GM12878 (cell line): ENCODE measurements around the gene PTCRA. TPM values are rescaled to one million over a fixed set of nuclear protein-coding genes. Genes with fewer than 3 reads are reported as not detected.
A peak's percentile ranks its signal among the peaks of the same experiment; 100 is the strongest.

Source experiments
- ATAC-seq: fragments of 200-7000 bp; cut with Tn5 transposase; 3 replicates; pipeline ENCODE4 v1.9.1; 2020; ENCODE audit warnings: mild to moderate bottlenecking, moderate library complexity
- BruUV-seq: library from RNA; stranded (reverse); fragments of 400-500 nt; replicated peaks from 2 replicates; lab custom pipeline; 2021; lab: Mats Ljungman, UMichigan
- CTCF ChIA-PET: fragments of 300-600 bp; sonication (Branson Sonifier 250); formaldehyde crosslinking; extraction: SDS; loops from one replicate; lab custom pipeline; 2021; ENCODE audit warnings: inconsistent platforms; lab: Yijun Ruan, JAX
- POLR2A ChIA-PET: fragments of 350-600 bp; formaldehyde crosslinking; extraction: SDS; loops from one replicate; lab custom pipeline; 2021; ENCODE audit warnings: inconsistent platforms; lab: Charles Lee
- RAD21 ChIA-PET: fragments of 300-600 bp; sonication (Branson Sonifier 250); formaldehyde crosslinking; loops from one replicate; lab custom pipeline; 2023; ENCODE audit warnings: antibody characterized with exemption; ENCODE audit not compliant: unreplicated experiment; lab: Charles Lee
- SMC1A ChIA-PET: fragments of 300-600 bp; sonication (Branson Sonifier 250); formaldehyde crosslinking; loops from one replicate; lab custom pipeline; 2023; ENCODE audit not compliant: unreplicated experiment, uncharacterized antibody; lab: Charles Lee
- DNase-seq: peaks from one replicate; pipeline ENCODE4 v3.0.0-alpha.2; 2011; ENCODE audit warnings: low read depth, low spot score
- FAIRE-seq: peaks from 3 replicates; lab custom pipeline; 2011; peaks lifted over from hg19 to GRCh38; lab: Jason Lieb, UNC
- H2AFZ ChIP-seq: 2 replicates; pipeline ENCODE4 v1.6.0; 2011; ENCODE audit warnings: low read depth, low read length, control low read depth; ENCODE audit not compliant: control insufficient read depth
- H3K27ac ChIP-seq: 2 replicates; pipeline ENCODE4 v1.5.1; 2011; ENCODE audit warnings: control low read depth; ENCODE audit not compliant: control insufficient read depth, insufficient read depth
- H3K27me3 ChIP-seq, 2 experiments: replicated peaks in 1 of 2; 2 replicates each; pipeline versions ENCODE4 v1.6.0 to v1.6.1; 2011; ENCODE audit warnings: low read length in 1 of 2; ENCODE audit not compliant: control insufficient read depth in 2 of 2, insufficient read depth in 2 of 2
- H3K36me3 ChIP-seq, 2 experiments: 2 replicates each; pipeline ENCODE4 v1.5.1; 2011; ENCODE audit warnings: low read length in 1 of 2; ENCODE audit not compliant: control insufficient read depth in 2 of 2, insufficient read depth in 2 of 2
- H3K4me1 ChIP-seq: 2 replicates; pipeline ENCODE4 v1.6.1; 2011; ENCODE audit warnings: mild to moderate bottlenecking, low read length, moderate library complexity, mixed read lengths; ENCODE audit not compliant: control insufficient read depth, insufficient read depth
- H3K4me2 ChIP-seq: 2 replicates; pipeline ENCODE4 v1.6.0; 2011; ENCODE audit warnings: control low read depth; ENCODE audit not compliant: control insufficient read depth, insufficient read depth
- H3K4me3 ChIP-seq: fragments of 200-600 bp; sonication (generic); 2 replicates; pipeline ENCODE4 v1.5.1; 2016
- H3K79me2 ChIP-seq: 2 replicates; pipeline ENCODE4 v1.6.0; 2011; ENCODE audit warnings: low read length; ENCODE audit not compliant: control insufficient read depth, insufficient read depth
- H3K9ac ChIP-seq: 2 replicates; pipeline ENCODE4 v1.8.0; 2011; ENCODE audit warnings: low read length, control low read depth, mixed read lengths; ENCODE audit not compliant: control insufficient read depth, insufficient read depth
- H3K9me3 ChIP-seq: replicated peaks from 3 replicates; pipeline ENCODE4 v1.5.1; 2011; ENCODE audit warnings: mild to moderate bottlenecking, low read length; ENCODE audit not compliant: control insufficient read depth, insufficient read depth
- H4K20me1 ChIP-seq: 2 replicates; pipeline ENCODE4 v1.6.0; 2011; ENCODE audit not compliant: control insufficient read depth, insufficient read depth
- CTCF ChIP-seq, 3 experiments: IDR thresholded peaks in 2 of 3; conservative IDR thresholded peaks in 1 of 3; 2 replicates each; pipeline ENCODE4 v1.5.1; 2011; ENCODE audit warnings: low read depth in 3 of 3, low read length in 3 of 3, mild to moderate bottlenecking in 3 of 3, control low read depth in 2 of 3, moderate library complexity in 2 of 3, inconsistent platforms in 1 of 3, mixed read lengths in 1 of 3; ENCODE audit not compliant: control insufficient read depth in 2 of 3, insufficient read depth in 1 of 3; ENCODE audit errors: extremely low read depth in 1 of 3
- NFYA ChIP-seq: IDR thresholded peaks from 2 replicates; pipeline ENCODE4 v1.6.1; 2011; ENCODE audit warnings: low read depth, mild to moderate bottlenecking, low read length, improper control_type of control experiment, borderline replicate concordance
- PAX5 ChIP-seq: IDR thresholded peaks from 2 replicates; pipeline ENCODE4 v1.6.1; 2011; ENCODE audit warnings: low read depth, low read length, borderline replicate concordance
- RAD21 ChIP-seq: IDR thresholded peaks from 2 replicates; pipeline ENCODE4 v1.6.1; 2011; ENCODE audit warnings: mild to moderate bottlenecking, low read depth, low read length, moderate library complexity; ENCODE audit not compliant: insufficient read depth
- SMC3 ChIP-seq: IDR thresholded peaks from 2 replicates; pipeline ENCODE4 v1.6.1; 2011; ENCODE audit warnings: low read length, improper control_type of control experiment, borderline replicate concordance
- WGBS: methylation state at CpG from one replicate; pipeline ENCODE4 v1.1.6; 2016; ENCODE audit warnings: low lambda C conversion rate; ENCODE audit not compliant: insufficient replicate concordance, insufficient coverage; ENCODE audit errors: missing lambda C conversion rate; 5-methylcytosine and 5-hydroxymethylcytosine counted together
- in situ Hi-C: fragments of 300-500 bp; cut with MboI; formaldehyde crosslinking; loops from 9 replicates; pipeline ENCODE4 v1.14.3; 2018; ENCODE audit warnings: mixed read lengths
- intact Hi-C: fragments of 100-400 bp; cut with micrococcal nuclease; formaldehyde crosslinking; loops from one replicate; pipeline ENCODE4 v1.14.2; 2022; ENCODE audit not compliant: unreplicated experiment
- polyA plus RNA-seq, 11 experiments: library from polyadenylated mRNA; depleted of rRNA in 4 of 11; unstranded in 6 of 11; stranded (reverse) in 5 of 11; fragments of >200 nt; fragmentation: Nextera tagmentation in 4 of 11; fragmentation: Illumina TruSeq in 1 of 11; extraction: Ambion mirVana in 4 of 11; extraction: Trizol in 1 of 11; gene quantifications; 1 replicate in 1 of 11; 2 replicates in 10 of 11; pipeline versions ENCODE4 v1.2.1 to v1.2.3, GENCODE V29; 2011 to 2016; ENCODE audit warnings: inconsistent platforms in 2 of 11, missing spikeins in 2 of 11, low read depth in 1 of 11
- total RNA-seq, 4 experiments: library from RNA; depleted of rRNA in 3 of 4; stranded (reverse); fragments of >200 nt in 3 of 4; fragmentation: Illumina TruSeq in 1 of 4; extraction: Trizol in 1 of 4; gene quantifications; 2 replicates each; pipeline versions ENCODE4 v1.2.1 to v1.2.3, GENCODE V29; 2013 to 2021

The PTCRA gene
- total and polyA plus RNA-seq, 10 of the 15 experiments (the other 5 are each of a cell fraction or from before 2014, with no cell fraction given) = 0.10 to 1.1 (median 0.19) TPM; not detected in 4

DNA sequence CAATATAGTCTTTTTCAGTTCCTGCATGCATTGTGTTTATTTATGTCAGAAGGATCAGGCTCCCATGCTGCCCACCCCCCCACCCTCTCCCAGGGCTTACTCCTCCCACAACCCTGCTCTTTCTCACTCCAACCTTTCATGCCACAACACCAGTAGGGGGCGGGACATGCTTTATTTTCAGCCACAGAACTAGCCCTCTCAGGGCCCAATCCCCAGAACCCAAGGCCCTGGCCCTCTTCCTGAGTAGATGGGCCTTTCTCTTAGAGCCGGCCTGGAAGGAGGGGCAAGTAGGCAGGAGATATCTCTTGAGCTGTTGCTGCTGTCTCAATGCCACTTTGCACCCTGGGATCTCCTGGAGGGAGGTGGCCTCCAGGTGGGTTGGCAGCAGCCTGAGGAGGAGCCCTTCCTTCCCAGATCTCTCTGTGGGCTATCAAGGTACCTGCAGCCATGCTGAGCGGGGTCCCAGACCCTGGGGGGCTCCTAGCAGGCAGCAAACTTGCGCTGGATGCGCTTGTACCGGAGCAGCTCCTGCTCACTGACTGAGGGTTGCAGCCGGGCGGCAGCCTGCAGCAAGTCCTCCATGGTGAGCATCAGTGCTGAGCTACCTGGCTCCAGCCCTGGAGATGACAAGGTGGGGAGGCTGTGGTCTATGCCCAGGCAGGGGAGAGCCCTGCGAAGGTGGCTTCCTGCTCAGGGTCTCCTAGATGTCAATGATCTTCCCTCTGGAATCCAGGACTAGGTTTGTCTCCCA lies 48.2 kb downstream of the PTCRA start:
- in situ Hi-C loops = no loop called here
- SMC1A ChIA-PET = interaction anchor here (1.3 to 1.8 kb wide), 3 partner anchors 16 to 179 kb away, joined by 3 to 5 read pairs (median 3); no protein-coding TSS in a partner anchor
- H4K20me1 ChIP-seq = no peaks in the 10 kb centered on the region
- RAD21 ChIA-PET = interaction anchor here (0.9 to 2.1 kb wide), 5 partner anchors 9 to 183 kb away, joined by 3 to 12 read pairs (median 4); no protein-coding TSS in a partner anchor
- ATAC-seq = peak; percentile 88
- no peak overlapping the region for H3K9ac ChIP-seq
- no peak overlapping the region for H3K27ac ChIP-seq
- no peak for FAIRE-seq
- DNase-seq = no peak
- no peaks in the 10 kb centered on the region for H3K27me3 ChIP-seq
- no TSS peak for BruUV-seq
- H2AFZ ChIP-seq = no peak overlapping the region
- no peaks in the 10 kb centered on the region for H3K9me3 ChIP-seq
- CTCF ChIA-PET = interaction anchor here (0.9 to 2.5 kb wide), 13 partner anchors 10 to 630 kb away, joined by 3 to 15 read pairs (median 4); partner anchors contain the start of genes CNPY3, CUL7 and PEX6
- POLR2A ChIA-PET = interaction anchor here (0.5 to 1.3 kb wide), 3 partner anchors 20 to 95 kb away, joined by 3 to 4 read pairs (median 4); partner anchors contain the start of genes MRPL2 and PPP2R5D
- H3K36me3 ChIP-seq = no peaks in the 10 kb centered on the region; a peak in 2 of 4 replicates
- WGBS = 87% methylated on average over 9 of the region's 9 CpGs
- TF ChIP-seq CTCF (IDR thresholded peaks at IDR 0.05 in 2 of 3, conservative IDR thresholded peaks at IDR 0.05 in 1 of 3; ENCODE audit: control insufficient read depth in 2 of 3, extremely low read depth in 1 of 3, insufficient read depth in 1 of 3, low read depth in 3 of 3, low read length in 3 of 3) (peak in 2 of 3 experiments; percentile 42 to 44; a peak in 4 of 6 replicates), PAX5 (no peak), RAD21 (peak; percentile 46), NFYA (no peak), SMC3 (peak; percentile 8; the same call in 1 of the 2 replicates)
- H3K4me1 ChIP-seq = no peaks in the 10 kb centered on the region
- no peak overlapping the region for H3K4me3 ChIP-seq
- intact Hi-C loops = no loop called here
- H3K79me2 ChIP-seq = no peaks in the 10 kb centered on the region
- H3K4me2 ChIP-seq = no peak overlapping the region
